Astrocyte (in vitro differentiated cells and primary cell): ENCODE data around the gene UBE2L3. TPM values are rescaled to one million over a fixed set of nuclear protein-coding genes. Genes with fewer than 3 reads are reported as not detected.
"Not testable (repeated sequence)": the region's sequence is repeated elsewhere in the genome, so short reads cannot be mapped to it uniquely, and the experiment has no call there.

Source experiments
- DNase-seq: peaks from one replicate; pipeline ENCODE4 v3.0.0-alpha.2; 2010; ENCODE audit warnings: low read depth
- FAIRE-seq: peaks from 2 replicates; lab custom pipeline; 2011; peaks lifted over from hg19 to GRCh38; lab: Jason Lieb, UNC
- H2AFZ ChIP-seq: 2 replicates; pipeline ENCODE4 v1.6.0; 2012; ENCODE audit warnings: low read depth, low read length, inconsistent platforms
- H3K27ac ChIP-seq: 2 replicates; pipeline ENCODE4 v1.5.1; 2011; ENCODE audit warnings: low read depth, low read length, inconsistent platforms
- H3K27me3 ChIP-seq: 2 replicates; pipeline ENCODE4 v1.6.0; 2011; ENCODE audit warnings: low read length, inconsistent platforms; ENCODE audit not compliant: insufficient read depth
- H3K36me3 ChIP-seq: 2 replicates; pipeline ENCODE4 v1.5.1; 2011; ENCODE audit warnings: low read length, inconsistent platforms; ENCODE audit not compliant: insufficient read depth
- H3K4me1 ChIP-seq: 2 replicates; pipeline ENCODE4 v1.5.1; 2011; ENCODE audit warnings: low read length, inconsistent platforms; ENCODE audit not compliant: insufficient read depth
- H3K4me2 ChIP-seq: 2 replicates; pipeline ENCODE4 v1.6.0; 2012; ENCODE audit warnings: low read length, inconsistent platforms
- H3K4me3 ChIP-seq: 2 replicates; pipeline ENCODE4 v1.5.1; 2011; ENCODE audit warnings: low read depth, mild to moderate bottlenecking, low read length, inconsistent platforms; ENCODE audit not compliant: insufficient read depth
- H3K79me2 ChIP-seq: 2 replicates; pipeline ENCODE4 v1.6.0; 2012; ENCODE audit warnings: mild to moderate bottlenecking, low read length, inconsistent platforms; ENCODE audit not compliant: insufficient read depth
- H3K9ac ChIP-seq: 2 replicates; pipeline ENCODE4 v1.6.0; 2012; ENCODE audit warnings: mild to moderate bottlenecking, low read length, inconsistent platforms
- H3K9me3 ChIP-seq: 2 replicates; pipeline ENCODE4 v1.5.1; 2012; ENCODE audit warnings: low read depth, mild to moderate bottlenecking, low read length, inconsistent platforms; ENCODE audit not compliant: insufficient read depth
- H4K20me1 ChIP-seq: 2 replicates; pipeline ENCODE4 v1.6.0; 2012; ENCODE audit warnings: low read length, inconsistent platforms; ENCODE audit not compliant: insufficient read depth
- H3K27ac Mint-ChIP-seq: one replicate; pipeline ENCODE4 v1.8.0; 2021; ENCODE audit warnings: mild to moderate bottlenecking, mixed read lengths; ENCODE audit not compliant: unreplicated experiment
- H3K27me3 Mint-ChIP-seq: one replicate; pipeline ENCODE4 v1.8.0; 2021; ENCODE audit warnings: low read depth, mixed read lengths; ENCODE audit not compliant: unreplicated experiment
- H3K36me3 Mint-ChIP-seq: one replicate; pipeline ENCODE4 v1.8.0; 2021; ENCODE audit warnings: low read depth, mixed read lengths; ENCODE audit not compliant: unreplicated experiment
- H3K4me1 Mint-ChIP-seq: one replicate; pipeline ENCODE4 v1.8.0; 2021; ENCODE audit warnings: low read depth, mixed read lengths; ENCODE audit not compliant: unreplicated experiment
- H3K4me3 Mint-ChIP-seq: one replicate; pipeline ENCODE4 v1.8.0; 2021; ENCODE audit warnings: mild to moderate bottlenecking, moderate library complexity, mixed read lengths; ENCODE audit not compliant: unreplicated experiment
- H3K9me3 Mint-ChIP-seq: one replicate; pipeline ENCODE4 v1.8.0; 2021; ENCODE audit warnings: mild to moderate bottlenecking, mixed read lengths; ENCODE audit not compliant: unreplicated experiment
- CTCF ChIP-seq: IDR thresholded peaks from 2 replicates; pipeline ENCODE4 v1.5.1; 2011; ENCODE audit warnings: low read depth, mild to moderate bottlenecking, inconsistent platforms, low read length, moderate library complexity; ENCODE audit not compliant: insufficient read depth
- EZH2 ChIP-seq: IDR thresholded peaks from 2 replicates; pipeline ENCODE4 v1.6.1; 2012; ENCODE audit warnings: mild to moderate bottlenecking, low read length, inconsistent platforms; ENCODE audit not compliant: insufficient read depth
- total RNA-seq: library from RNA; stranded (reverse); gene quantifications from 2 replicates; pipeline ENCODE4 v1.2.1, GENCODE V29; 2021

The UBE2L3 gene
- total RNA-seq, 1 donor from 2014 or later = 62.8 TPM

GRCh38 chr22:21573293-21573734 lies 5.8 kb downstream of the UBE2L3 start:
- TF ChIP-seq CTCF (no peak), EZH2 (no peak)
- Mint-ChIP-seq H3K4me3 (no peak overlapping the region), H3K4me1 (peaks cover 42% of the 10 kb centered on the region), H3K9me3 (no peaks in the 10 kb centered on the region), H3K36me3 (peaks cover 8% of the 10 kb centered on the region), H3K27ac (no peak overlapping the region), H3K27me3 (no peaks in the 10 kb centered on the region)
- no peaks in the 10 kb centered on the region for H3K36me3 ChIP-seq
- H3K4me2 ChIP-seq = no peak overlapping the region
- no peak overlapping the region for H3K4me3 ChIP-seq
- peaks cover 100% of the 10 kb centered on the region for H4K20me1 ChIP-seq
- no peaks in the 10 kb centered on the region for H3K27me3 ChIP-seq
- H2AFZ ChIP-seq = no peak overlapping the region
- DNase-seq (no peak), FAIRE-seq (no peak)
- peaks cover 99% of the 10 kb centered on the region for H3K79me2 ChIP-seq
- peaks cover 22% of the 10 kb centered on the region for H3K4me1 ChIP-seq
- H3K9me3 ChIP-seq = no peaks in the 10 kb centered on the region
- no peak overlapping the region for H3K9ac ChIP-seq
- no peak overlapping the region for H3K27ac ChIP-seq

DNA sequence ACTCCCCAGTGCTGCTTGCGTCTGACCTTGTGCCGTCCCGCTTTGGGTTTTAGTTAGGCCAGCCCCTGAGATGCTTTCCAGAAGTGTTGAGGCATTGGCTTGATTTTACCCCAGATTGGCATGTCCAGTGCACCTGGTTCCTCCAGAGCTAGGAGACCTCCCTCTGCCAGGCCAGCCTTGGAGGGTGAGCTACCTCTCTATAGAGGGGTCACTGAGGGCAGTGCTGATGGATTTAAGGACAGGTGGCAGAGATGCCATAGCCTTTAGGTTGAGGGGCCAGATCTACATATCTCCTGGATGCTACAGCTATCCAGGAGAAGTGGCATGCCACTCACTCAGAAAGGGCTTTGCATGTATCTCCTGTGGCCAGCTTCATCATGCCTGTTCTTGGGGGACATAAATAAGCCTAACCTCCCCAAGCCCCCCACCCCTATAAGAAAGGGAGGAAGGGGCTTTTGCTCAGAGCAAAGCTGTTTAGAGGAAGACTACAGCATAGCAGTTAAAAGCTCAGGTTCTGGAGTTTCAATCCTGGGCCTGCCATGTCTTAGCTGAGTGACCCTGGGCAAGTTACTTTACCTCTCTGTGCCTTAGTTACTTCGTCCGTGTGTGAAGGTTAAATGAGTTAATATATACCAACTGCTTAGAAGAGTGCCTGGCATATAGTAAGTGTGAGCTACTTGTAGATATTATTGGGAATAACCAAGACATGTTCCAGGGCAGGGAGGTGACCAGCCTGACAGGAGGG lies 6.4 kb downstream of the UBE2L3 start:
- Mint-ChIP-seq H3K27me3 (no peaks in the 10 kb centered on the region), H3K27ac (no peak overlapping the region), H3K4me1 (peaks cover 44% of the 10 kb centered on the region), H3K36me3 (peaks cover 8% of the 10 kb centered on the region), H3K9me3 (no peaks in the 10 kb centered on the region), H3K4me3 (peak overlapping the region; percentile 41)
- no peaks in the 10 kb centered on the region for H3K9me3 ChIP-seq
- DNase-seq = no peak
- peaks cover 99% of the 10 kb centered on the region for H4K20me1 ChIP-seq
- H3K4me3 ChIP-seq = no peak overlapping the region
- no peak for FAIRE-seq
- H3K79me2 ChIP-seq = peaks cover 98% of the 10 kb centered on the region
- H3K36me3 ChIP-seq = no peaks in the 10 kb centered on the region
- TF ChIP-seq EZH2 (no peak), CTCF (no peak)
- H3K9ac ChIP-seq = no peak overlapping the region
- peak overlapping the region; percentile 53 for H3K4me2 ChIP-seq
- no peaks in the 10 kb centered on the region for H3K27me3 ChIP-seq
- H3K4me1 ChIP-seq = peaks cover 19% of the 10 kb centered on the region
- H2AFZ ChIP-seq = no peak overlapping the region
- no peak overlapping the region for H3K27ac ChIP-seq

- Histone ChIP-seq H3K4me3 (no peak overlapping the region), H2AFZ (no peak overlapping the region), H3K79me2 (peaks cover 98% of the 10 kb centered on the region), H3K36me3 (no peaks in the 10 kb centered on the region), H3K4me1 (peaks cover 1% of the 10 kb centered on the region), H3K27ac (no peak overlapping the region), H3K9ac (no peak overlapping the region), H3K9me3 (no peaks in the 10 kb centered on the region), H4K20me1 (peaks cover 97% of the 10 kb centered on the region), H3K27me3 (no peaks in the 10 kb centered on the region), H3K4me2 (no peak overlapping the region)
- FAIRE-seq (no peak), DNase-seq (no peak)
- no peaks in the 10 kb centered on the region for H3K27me3 Mint-ChIP-seq
- TF ChIP-seq EZH2 (no peak), CTCF (no peak)
- H3K27ac Mint-ChIP-seq = no peak overlapping the region
- H3K4me1 Mint-ChIP-seq = peaks cover 16% of the 10 kb centered on the region
- H3K4me3 Mint-ChIP-seq = no peak overlapping the region
- H3K9me3 Mint-ChIP-seq = no peaks in the 10 kb centered on the region
- H3K36me3 Mint-ChIP-seq = peaks cover 6% of the 10 kb centered on the region
These were observed 11.9 kb downstream of the UBE2L3 start for GRCh38 chr22:21579474-21579851.

DNA sequence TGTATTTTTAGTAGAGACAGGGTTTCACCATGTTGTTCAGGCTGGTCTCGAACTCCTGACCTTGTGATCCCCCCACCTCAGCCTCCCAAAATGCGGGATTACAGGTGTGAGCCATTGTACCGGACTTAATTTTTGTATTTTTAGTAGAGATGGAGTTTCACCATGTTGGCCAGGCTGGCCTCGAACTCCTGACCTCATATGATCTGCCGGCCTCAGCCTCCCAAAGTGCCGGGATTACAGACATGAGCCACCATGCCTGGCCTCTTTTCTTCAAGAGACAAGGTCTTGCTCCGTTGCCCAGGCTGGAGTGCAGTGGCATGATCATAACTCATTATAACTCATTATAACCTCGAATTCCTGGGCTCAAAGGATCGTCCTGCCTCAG lies 13.1 kb downstream of the UBE2L3 start:
- Histone ChIP-seq H4K20me1 (peaks cover 97% of the 10 kb centered on the region), H3K79me2 (peaks cover 98% of the 10 kb centered on the region)
- peaks cover 10% of the 10 kb centered on the region for H3K36me3 Mint-ChIP-seq
- not testable (repeated sequence) for H3K27me3 ChIP-seq, FAIRE-seq, H3K9me3 Mint-ChIP-seq, H3K36me3 ChIP-seq, H2AFZ ChIP-seq, H3K4me2 ChIP-seq, H3K4me1 ChIP-seq, H3K27ac Mint-ChIP-seq, H3K4me3 Mint-ChIP-seq, H3K27ac ChIP-seq, DNase-seq, H3K9me3 ChIP-seq, H3K27me3 Mint-ChIP-seq, H3K9ac ChIP-seq, H3K4me3 ChIP-seq
- H3K4me1 Mint-ChIP-seq = peaks cover 18% of the 10 kb centered on the region
